Measurements from ENCODE around the gene SMPD2.

The SMPD2 gene

DNA sequence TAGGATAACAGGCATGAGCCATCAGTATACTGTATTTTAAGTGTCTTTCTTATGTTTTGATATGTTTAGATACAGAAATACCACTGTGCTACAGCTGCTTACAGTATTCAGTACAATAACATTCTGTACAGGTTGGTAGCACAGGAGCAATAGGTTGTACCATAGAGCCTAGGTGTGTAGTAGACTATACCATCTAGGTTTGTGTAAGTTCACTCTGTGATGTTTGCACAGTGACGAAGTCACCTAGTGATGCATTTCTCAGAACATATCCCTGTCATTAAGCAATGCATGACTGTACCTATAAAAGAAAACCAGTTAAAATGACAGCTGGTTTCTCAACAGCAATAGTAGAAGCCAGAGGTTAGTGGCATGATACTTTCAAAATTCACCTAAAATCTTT is 45.5 kb downstream of the SMPD2 start:
- no peak for DNase-seq

DNA sequence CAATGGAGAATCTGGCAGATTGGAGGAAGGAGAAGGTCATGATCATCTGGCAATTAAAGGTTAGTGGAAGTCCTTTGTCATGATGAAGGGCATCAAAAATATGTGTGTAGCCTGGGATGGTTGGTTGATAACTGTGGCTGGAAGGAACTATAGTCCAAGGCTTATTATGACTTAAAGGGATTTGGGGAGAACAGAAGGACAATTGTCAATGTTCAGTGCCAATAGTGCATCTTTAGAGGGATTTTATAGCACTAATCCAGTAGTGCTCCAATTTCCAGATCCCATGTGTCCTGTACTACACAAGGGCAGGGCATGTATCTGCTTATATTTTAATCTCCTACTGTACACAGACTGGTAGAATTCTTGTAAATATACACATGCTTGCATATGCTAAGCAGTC is 47.5 kb downstream of the SMPD2 start:
- DNase-seq = no peak

DNA sequence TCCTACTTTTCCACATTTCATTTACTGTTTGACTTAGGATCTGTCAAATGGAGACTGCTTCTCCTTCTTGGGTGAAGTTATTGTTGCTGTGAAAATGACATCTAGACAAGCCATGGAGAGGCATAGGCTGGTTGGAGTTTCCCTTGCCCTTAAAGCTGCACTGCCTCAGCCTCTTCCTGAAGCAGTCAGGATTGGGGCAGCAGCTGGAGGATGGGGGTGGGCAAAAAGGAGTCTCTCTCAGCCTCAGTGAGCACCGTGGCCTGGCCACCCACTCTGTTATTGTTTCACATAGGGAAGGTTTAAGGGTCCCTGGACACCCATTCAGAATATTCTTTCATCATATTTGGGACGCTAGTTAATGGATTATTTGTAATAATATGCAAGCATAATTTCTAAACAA is 50.2 kb downstream of the SMPD2 start:
- DNase-seq = no peak

DNA sequence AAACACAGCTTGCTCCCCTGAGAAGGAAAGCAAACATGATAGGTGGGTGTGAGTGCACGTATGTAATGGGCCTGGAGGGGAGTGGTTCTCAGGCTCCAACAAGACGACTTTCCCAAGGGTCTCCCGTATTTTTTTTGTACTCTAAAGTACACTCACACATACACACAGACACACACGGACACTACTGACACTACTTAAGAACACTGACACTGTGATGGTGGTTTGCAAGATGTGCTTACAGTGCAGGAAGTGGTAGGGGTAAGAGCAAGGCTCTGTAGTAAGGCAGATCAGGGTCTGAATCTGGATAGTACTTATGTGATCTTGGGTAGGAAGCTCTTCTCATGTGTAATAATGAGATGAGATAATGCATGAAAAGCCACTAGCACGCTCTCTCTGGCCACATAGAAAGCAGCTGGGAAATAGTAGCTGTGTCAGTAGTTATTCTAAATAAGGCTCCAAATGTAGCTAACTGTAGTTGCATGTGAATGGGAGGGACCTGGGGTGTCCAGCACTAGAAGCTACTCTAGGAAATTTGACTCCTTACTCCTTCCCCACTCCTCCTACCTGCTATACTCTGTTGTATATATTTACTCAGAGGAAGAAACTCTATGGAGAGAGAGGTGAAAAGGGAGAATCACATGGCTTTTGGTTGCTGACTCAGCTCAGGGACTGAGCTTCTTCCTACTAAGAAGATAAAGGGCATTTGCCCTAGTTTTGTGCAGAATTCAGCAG is 50.8 kb downstream of the SMPD2 start:
- no peak for DNase-seq
